Measurements from ENCODE around the gene ACOT8. TPM values are rescaled to one million over a fixed set of nuclear protein-coding genes. Genes with fewer than 3 reads are reported as not detected.

Gene ACOT8
- total and polyA plus RNA-seq, 10 of the 15 experiments (the other 5 are each of a cell fraction or from before 2014, with no cell fraction given): 5.1 to 47.9 (median 31.8) TPM

- TF ChIP-seq FOXM1 (IDR thresholded peaks at IDR 0.05; ENCODE audit: low read depth, low read length): no peak
- no peak for TF ChIP-seq KDM1A (IDR thresholded peaks at IDR 0.05; ENCODE audit: borderline replicate concordance)
- TF ChIP-seq CHD2 (IDR thresholded peaks at IDR 0.05; ENCODE audit: borderline replicate concordance, low read depth, low read length): peak; percentile 96
- peak; percentile 59; the same call in 1 of the 2 replicates for TF ChIP-seq CREM (IDR thresholded peaks at IDR 0.05; ENCODE audit: low read depth)
- no peak for TF ChIP-seq CBX3 (IDR thresholded peaks at IDR 0.05; ENCODE audit: borderline replicate concordance, low read depth)
- no peak for TF ChIP-seq EGR1 (IDR thresholded peaks at IDR 0.05; ENCODE audit: borderline replicate concordance in 1 of 2, low read depth in 2 of 2, low read length in 2 of 2)
- no peak for TF ChIP-seq BCL3 (IDR thresholded peaks at IDR 0.05; ENCODE audit: borderline replicate concordance, insufficient read depth, low read depth, low read length, poor library complexity, severe bottlenecking)
- TF ChIP-seq USF1 (IDR thresholded peaks at IDR 0.05; ENCODE audit: borderline replicate concordance, extremely low read length, insufficient read depth, low read depth, low read length): no peak
- TF ChIP-seq ZBTB4 (CRISPR knock-in tag; IDR thresholded peaks at IDR 0.05): no peak
- TF ChIP-seq BCL11A (IDR thresholded peaks at IDR 0.05; ENCODE audit: low read depth, low read length): no peak
- TF ChIP-seq REST (IDR thresholded peaks at IDR 0.05; ENCODE audit: low read depth, low read length): 0 out of 2 replicates have a peak, but pooled peaks have one; percentile 14
- peak; percentile 55; the same call in 1 of the 2 replicates for TF ChIP-seq RUNX3 (IDR thresholded peaks at IDR 0.05; ENCODE audit: low read length)
- TF ChIP-seq YBX1 (IDR thresholded peaks at IDR 0.05): no peak
- TF ChIP-seq ZNF207 (IDR thresholded peaks at IDR 0.05; ENCODE audit: borderline replicate concordance): peak; percentile 84; the same call in 1 of the 2 replicates
- TF ChIP-seq CREB1 (IDR thresholded peaks at IDR 0.05; ENCODE audit: low read depth): peak; percentile 81
- no peak for TF ChIP-seq BRCA1 (IDR thresholded peaks at IDR 0.05; ENCODE audit: low read depth, low read length)
- TF ChIP-seq ZBED1 (IDR thresholded peaks at IDR 0.05; ENCODE audit: borderline replicate concordance): no peak
Measured at GRCh38 chr20:45880988-45881788, 24.0 kb upstream of the ACOT8 start, which contains the start of gene ZSWIM1 (continued).

Measured in GM12878 (cell line).